DMS 273 treated with DMSO at 0.1 percent for 48 hours (cell line): ENCODE results near the gene GRIN1.

Experiments
- DNase-seq: peaks from one replicate; lab custom pipeline; 2025; lab: John Stamatoyannopoulos, UW

The GRIN1 gene

DNA sequence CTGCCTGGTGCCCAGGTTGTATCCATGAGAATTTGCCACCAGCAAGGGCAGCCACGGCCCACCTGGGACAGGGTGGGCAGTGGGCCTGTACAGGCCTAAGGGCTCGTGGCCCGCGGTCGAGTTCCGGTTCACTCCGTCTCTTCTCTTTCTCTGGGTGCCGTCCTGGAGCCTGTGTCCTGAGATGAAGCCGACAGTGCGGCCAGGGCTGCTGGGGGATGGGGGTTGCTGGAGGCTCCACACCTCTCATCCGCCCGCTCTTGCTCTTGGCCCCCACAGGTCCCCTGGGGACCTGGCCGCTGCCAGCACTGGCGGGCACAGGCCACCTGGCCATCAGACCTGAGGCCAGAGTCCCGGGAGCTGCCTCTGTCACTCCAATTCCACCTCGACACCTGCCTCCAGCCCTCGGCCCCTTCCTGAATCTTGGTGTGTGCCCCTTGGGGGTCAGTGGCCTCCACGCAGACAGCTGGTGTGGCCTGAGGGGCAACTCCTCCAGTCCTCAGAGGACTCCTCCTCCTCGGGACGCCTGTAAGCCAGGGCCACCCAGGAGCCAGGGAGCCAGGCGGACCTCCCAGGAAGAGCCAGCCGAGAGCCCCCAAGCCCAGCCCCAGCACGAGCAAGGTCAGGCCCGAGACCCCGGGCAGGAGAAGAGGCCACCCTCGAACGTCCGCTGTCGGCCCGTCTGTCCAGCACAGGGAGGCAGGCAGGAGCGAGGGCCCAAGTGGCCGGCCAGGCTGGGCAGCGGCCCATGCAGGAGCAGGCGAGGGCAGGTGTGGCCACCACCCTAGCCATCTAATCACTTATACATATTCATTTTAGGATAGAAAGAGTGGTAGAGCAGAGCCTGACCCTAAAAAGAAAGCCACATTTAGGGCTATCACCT is 25.7 kb downstream of the GRIN1 start:
- DNase-seq, result no peak

GRCh38 chr9:137165250-137165836 is 26.4 kb downstream of the GRIN1 start:
- no peak for DNase-seq

DNA sequence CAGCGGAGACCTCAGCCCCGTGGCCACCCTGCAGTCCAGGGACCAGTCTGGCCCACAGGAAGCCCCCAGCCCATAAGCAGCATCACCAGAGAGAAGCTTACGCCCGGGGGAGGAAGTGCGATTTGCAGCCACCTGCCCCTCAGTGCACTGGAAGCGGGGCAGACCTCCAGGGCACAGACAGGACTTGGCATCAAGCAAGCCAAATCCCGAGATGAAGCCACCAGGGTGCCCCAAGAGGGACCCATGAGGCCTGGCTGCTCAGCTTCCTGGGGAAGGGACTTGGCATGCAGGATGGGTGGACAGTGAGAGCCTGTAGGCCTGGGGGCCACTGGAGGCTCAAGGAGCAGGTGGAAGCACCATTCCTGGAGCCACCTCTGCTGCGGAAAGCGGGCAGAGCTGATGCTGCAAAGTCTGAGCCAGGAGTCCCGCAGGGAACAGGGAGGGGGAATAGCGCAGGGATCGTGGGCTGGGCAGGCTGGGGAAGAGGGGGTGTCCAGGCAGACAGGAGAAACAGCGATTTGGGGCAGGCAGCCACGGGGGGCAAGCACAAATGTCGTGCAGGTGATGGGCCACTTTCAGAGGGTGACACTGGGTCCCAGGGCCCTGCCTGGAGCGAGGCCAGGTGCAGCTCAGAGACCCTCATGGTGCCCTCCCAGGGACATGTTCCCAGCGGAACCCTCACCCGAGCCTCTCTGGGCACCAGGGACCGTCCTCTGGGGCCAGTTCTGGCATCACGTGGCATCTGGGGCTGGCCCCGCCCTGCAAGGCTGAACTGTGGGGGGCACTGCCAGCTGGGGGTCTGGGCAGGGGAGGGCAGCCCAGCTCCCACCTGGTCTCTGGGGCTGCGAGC is 27.7 kb downstream of the GRIN1 start:
- no peak for DNase-seq

GRCh38 chr9:137167277-137167746 is 28.4 kb downstream of the GRIN1 start:
- no peak for DNase-seq

DNA sequence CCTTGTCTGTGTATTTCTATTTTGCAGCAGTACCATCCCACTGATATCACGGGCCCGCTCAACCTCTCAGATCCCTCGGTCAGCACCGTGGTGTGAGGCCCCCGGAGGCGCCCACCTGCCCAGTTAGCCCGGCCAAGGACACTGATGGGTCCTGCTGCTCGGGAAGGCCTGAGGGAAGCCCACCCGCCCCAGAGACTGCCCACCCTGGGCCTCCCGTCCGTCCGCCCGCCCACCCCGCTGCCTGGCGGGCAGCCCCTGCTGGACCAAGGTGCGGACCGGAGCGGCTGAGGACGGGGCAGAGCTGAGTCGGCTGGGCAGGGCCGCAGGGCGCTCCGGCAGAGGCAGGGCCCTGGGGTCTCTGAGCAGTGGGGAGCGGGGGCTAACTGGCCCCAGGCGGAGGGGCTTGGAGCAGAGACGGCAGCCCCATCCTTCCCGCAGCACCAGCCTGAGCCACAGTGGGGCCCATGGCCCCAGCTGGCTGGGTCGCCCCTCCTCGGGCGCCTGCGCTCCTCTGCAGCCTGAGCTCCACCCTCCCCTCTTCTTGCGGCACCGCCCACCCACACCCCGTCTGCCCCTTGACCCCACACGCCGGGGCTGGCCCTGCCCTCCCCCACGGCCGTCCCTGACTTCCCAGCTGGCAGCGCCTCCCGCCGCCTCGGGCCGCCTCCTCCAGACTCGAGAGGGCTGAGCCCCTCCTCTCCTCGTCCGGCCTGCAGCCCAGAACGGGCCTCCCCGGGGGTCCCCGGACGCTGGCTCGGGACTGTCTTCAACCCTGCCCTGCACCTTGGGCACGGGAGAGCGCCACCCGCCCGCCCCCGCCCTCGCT is 29.0 kb downstream of the GRIN1 start:
- DNase-seq, result no peak

- no peak for DNase-seq
Measured at GRCh38 chr9:137168573-137168903, 29.6 kb downstream of the GRIN1 start.

DNA sequence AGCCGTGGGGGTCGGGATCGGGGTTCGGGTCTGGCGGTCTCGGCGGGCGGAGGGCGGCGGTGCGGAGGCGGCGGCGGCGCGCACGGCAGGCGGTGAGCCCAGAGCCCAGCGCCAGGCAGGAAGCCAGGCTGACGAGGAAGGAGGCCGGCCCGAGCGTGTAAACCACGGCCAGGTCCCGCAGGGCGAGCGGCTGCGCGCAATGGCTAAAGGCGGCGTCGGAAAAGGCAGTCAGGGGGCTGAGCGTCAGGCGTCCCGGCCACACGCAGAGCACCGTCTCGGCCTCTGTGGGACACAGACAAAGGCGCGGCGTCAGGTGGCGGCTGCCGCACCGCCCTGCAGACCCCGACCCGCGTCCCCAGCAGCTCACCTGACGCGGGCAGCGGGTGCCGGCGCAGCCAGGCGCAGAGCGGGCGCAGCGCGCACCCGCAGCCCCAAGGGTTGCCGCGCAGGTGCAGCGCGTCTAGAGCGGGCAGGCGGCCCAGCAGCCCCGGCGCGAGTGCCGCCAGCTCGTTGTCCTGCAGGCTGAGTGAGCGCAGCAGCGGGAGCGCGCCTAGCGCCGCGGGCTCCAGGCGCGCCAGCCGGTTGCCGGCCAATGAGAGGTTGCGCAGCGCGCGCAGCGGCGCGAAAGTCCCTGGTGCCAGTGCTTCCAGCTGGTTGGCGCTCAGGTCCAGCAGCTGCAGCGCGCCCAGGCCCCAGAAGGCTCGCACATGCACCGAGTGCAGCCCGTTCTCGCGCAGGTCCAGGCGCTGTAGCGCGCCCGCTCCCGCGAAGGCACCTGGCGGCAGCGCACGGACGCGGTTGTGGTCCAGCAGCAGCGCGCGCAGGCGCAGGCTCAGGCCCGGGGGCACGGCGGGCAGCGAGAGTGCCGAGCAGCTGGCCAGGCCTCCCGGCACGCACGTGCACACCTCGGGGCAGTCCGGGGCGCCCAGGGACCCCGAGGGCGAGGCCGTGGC is 30.2 kb downstream of the GRIN1 start:
- peak; percentile 63 for DNase-seq

DNA sequence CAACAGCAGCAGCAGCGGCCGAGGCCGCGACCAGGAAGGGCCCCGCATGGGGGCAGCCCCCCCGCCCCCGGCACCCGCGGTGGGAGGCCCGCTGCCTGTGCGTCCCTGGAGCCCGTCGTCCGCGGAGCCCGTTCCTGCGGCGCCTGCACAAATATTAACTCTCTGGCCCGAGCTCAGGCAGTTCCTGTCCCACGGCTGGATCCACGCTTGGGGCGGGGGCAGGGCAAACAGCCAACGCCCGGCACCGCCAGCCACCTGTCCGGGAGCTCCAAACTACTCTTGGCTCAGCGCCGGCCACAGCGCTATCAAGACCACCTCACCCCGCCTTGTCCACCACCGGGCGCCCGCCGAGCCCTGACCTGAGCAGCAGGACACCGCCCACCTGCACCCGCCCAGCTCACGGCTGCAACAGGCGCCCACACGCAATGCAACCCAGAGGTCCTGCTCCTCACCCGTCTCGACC is 31.0 kb downstream of the GRIN1 start, which contains the start of gene LRRC26:
Gene LRRC26, minus strand, starts transcription at position 156 of the 463 bp plus-strand sequence. Its CDS starts 108 bp downstream, at position 48.
- DNase-seq, result no peak

GRCh38 chr9:137170486-137171148 is 31.7 kb downstream of the GRIN1 start:
- no peak for DNase-seq

- DNase-seq, result no peak
Measured at GRCh38 chr9:137171149-137171900, 32.4 kb downstream of the GRIN1 start.

GRCh38 chr9:137172901-137173795 is 34.2 kb downstream of the GRIN1 start:
- DNase-seq, result no peak

GRCh38 chr9:137173796-137174664 is 35.1 kb downstream of the GRIN1 start:
- DNase-seq, result no peak

- DNase-seq, result no peak
Measured at GRCh38 chr9:137174722-137175293, 35.9 kb downstream of the GRIN1 start.

DNA sequence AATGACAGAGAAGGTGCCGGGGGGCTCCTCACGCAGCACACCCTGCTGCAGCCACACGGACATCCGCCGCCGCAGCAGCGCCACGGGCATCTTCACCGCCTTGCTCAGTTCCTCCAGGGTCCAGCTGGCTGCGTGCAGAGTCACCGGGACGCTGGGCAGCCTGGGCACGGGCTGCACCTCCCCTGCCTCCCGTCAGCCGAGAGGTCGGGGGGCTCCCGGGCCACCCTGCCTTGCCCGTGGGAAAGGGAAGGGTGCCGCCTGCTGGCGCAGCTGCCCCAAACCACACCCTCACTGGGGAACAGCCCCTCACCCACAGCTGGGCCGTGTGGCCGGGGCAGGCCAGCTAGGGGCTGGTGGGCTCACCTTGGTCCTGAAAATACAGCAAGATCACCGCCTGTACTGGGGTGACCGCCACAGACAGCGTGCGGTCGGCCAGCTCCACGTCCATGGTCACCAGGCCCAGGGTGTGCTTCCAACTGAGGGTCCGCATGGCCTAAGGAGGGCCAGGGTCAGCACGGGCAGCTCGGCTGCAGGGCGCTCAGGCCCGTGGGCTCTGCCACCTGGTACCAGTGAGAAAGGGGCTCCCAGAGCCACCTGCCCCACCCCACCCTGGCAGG is 36.5 kb downstream of the GRIN1 start:
- no peak for DNase-seq

- peak; percentile 40 for DNase-seq
Measured at GRCh38 chr9:137176302-137177182, 37.6 kb downstream of the GRIN1 start.
